Effector memory CD8-positive, alpha-beta T cell (primary cell): ENCODE data around the gene GP5.

ENCODE experiments used
- ATAC-seq: fragments of 150-1000 bp; cut with Tn5 transposase; replicated peaks from 2 replicates; pipeline ENCODE4 v1.10.0; 2021; ENCODE audit warnings: mild to moderate bottlenecking, moderate library complexity
- DNase-seq, 3 experiments: peaks; one replicate each; pipeline ENCODE4 v3.0.0; 2021
- H3K27ac Mint-ChIP-seq, 2 donors: one replicate each; pipeline ENCODE4 v1.8.0; 2022; ENCODE audit warnings: mild to moderate bottlenecking in 2 of 2, mixed read lengths in 2 of 2, moderate library complexity in 2 of 2
- H3K27me3 Mint-ChIP-seq, 2 donors: one replicate each; pipeline ENCODE4 v1.8.0; 2022; ENCODE audit warnings: mixed read lengths in 2 of 2
- H3K36me3 Mint-ChIP-seq: one replicate; pipeline ENCODE4 v1.8.0; 2022; ENCODE audit warnings: mild to moderate bottlenecking, moderate library complexity, mixed read lengths; ENCODE audit not compliant: insufficient read depth
- H3K4me1 Mint-ChIP-seq, 2 donors: one replicate each; pipeline ENCODE4 v1.8.0; 2022; ENCODE audit warnings: low read depth in 2 of 2, mixed read lengths in 2 of 2
- H3K4me3 Mint-ChIP-seq, 2 donors: one replicate each; pipeline ENCODE4 v1.8.0; 2022; ENCODE audit warnings: mild to moderate bottlenecking in 2 of 2, mixed read lengths in 2 of 2, moderate library complexity in 2 of 2
- H3K9me3 Mint-ChIP-seq, 2 donors: one replicate each; pipeline ENCODE4 v1.8.0; 2022; ENCODE audit warnings: mixed read lengths in 2 of 2
- total RNA-seq, 9 experiments: gene quantifications; one replicate each; lab custom pipeline; 2026; lab: John Stamatoyannopoulos, UW

The GP5 gene
- total RNA-seq = 0.11 to 2.4 (median 1.1) reads per million in 9 experiments

DNA sequence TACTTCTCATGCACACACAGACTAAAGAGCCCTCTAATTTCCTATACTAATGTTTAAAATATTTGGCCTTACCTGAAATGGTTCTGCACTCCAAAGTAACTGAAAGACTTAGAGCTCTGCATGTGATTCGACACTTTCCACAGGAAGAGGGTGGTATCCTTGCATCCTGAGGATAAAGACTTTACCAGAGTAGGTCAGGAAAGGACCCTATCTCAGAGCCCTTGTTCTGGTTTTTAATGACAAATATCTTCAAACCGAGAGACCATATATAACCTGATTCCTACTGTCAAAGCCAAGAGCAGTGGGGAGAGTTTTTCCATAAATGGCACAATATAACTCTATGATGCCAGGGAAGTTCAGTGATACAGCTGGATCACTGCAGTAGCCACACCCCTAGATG is at the start of gene GP5:
Gene GP5, minus strand, starts transcription at position 101 of the 400 bp plus-strand sequence. CDS start 984 bp downstream, outside the sequence.
- Mint-ChIP-seq H3K4me3 (peak within 1 kb of the TSS; percentile 77 to 89), H3K27me3 (peaks cover 17 to 34% of the 10 kb centered on the region in 2 donors), H3K27ac (no peak within 1 kb of the TSS), H3K9me3 (no peaks in the 10 kb centered on the region), H3K4me1 (peaks cover 21 to 25% of the 10 kb centered on the region in 2 donors), H3K36me3 (peaks cover 7% of the 10 kb centered on the region)
- ATAC-seq (no peak), DNase-seq (no peak)

DNA sequence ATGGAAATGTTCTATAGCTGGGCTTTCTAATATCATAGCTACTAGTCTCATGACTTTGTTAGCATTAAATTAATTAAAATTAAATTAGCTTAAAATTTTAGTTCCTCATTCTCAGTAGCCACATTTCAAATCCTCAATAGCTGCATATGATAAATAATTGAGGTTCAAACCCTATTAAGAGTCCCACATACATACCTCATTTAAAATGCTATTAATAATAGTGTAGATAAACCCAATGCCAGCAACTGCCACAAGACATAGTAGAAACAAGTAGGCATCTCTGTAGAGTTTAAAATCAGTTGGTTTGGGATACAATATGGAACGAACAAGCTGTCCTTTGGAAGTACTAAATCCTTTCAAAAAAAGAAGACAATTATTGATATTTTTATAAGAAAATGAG is 48.6 kb upstream of the GP5 start:
- DNase-seq (no peak), ATAC-seq (no peak)
- Mint-ChIP-seq H3K4me3 (no peak overlapping the region), H3K36me3 (peaks cover 57% of the 10 kb centered on the region), H3K4me1 (peaks cover 0 to 4% of the 10 kb centered on the region in 2 donors), H3K9me3 (no peaks in the 10 kb centered on the region), H3K27ac (peak overlapping the region in 1 of 2 donors; percentile 26), H3K27me3 (no peaks in the 10 kb centered on the region)

- H3K27ac Mint-ChIP-seq = peak overlapping the region in 1 of 2 donors; percentile 26
These were observed 48.1 kb upstream of the GP5 start for GRCh38 chr3:194447161-194447560.

GRCh38 chr3:194446754-194447153 is 47.7 kb upstream of the GP5 start:
- Mint-ChIP-seq H3K4me3 (no peak overlapping the region), H3K27ac (no peak overlapping the region), H3K36me3 (peaks cover 52% of the 10 kb centered on the region), H3K9me3 (no peaks in the 10 kb centered on the region), H3K27me3 (no peaks in the 10 kb centered on the region), H3K4me1 (peaks cover 0 to 4% of the 10 kb centered on the region in 2 donors)
- ATAC-seq = no peak
- DNase-seq = no peak

More at GRCh38 chr3:194447161-194447560, 48.1 kb upstream of the GP5 start:
- Mint-ChIP-seq H3K9me3 (no peaks in the 10 kb centered on the region), H3K27me3 (no peaks in the 10 kb centered on the region), H3K4me3 (no peak overlapping the region), H3K36me3 (peaks cover 54% of the 10 kb centered on the region), H3K4me1 (peaks cover 0 to 4% of the 10 kb centered on the region in 2 donors)
- DNase-seq (no peak), ATAC-seq (peak; percentile 60)

GRCh38 chr3:194446172-194446571 is 47.1 kb upstream of the GP5 start:
- Mint-ChIP-seq H3K27ac (no peak overlapping the region), H3K36me3 (peaks cover 51% of the 10 kb centered on the region), H3K9me3 (no peaks in the 10 kb centered on the region), H3K4me3 (no peak overlapping the region), H3K4me1 (peaks cover 0 to 4% of the 10 kb centered on the region in 2 donors), H3K27me3 (no peaks in the 10 kb centered on the region)
- no peak for DNase-seq
- ATAC-seq = no peak

DNA sequence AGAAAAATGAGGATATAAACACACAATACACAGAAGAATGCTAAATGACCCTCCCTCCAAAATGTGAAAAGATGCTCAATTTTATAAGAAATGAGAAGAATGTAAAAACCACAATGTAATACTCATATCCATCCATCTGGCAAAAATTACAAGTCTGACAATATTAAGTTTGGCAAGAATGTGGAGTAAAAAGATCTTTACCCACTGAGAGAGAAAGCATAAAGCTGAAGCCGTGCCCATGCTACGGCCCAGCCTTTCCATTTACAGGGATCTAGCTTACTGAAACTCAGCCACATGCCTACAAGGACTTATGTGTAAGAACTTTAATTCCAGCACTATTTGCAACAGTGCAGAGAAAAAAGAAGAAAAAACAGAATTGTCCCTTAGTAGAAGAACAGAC is 44.8 kb upstream of the GP5 start:
- Mint-ChIP-seq H3K27ac (no peak overlapping the region), H3K4me3 (no peak overlapping the region), H3K4me1 (peaks cover 0 to 8% of the 10 kb centered on the region in 2 donors), H3K27me3 (no peaks in the 10 kb centered on the region), H3K9me3 (no peaks in the 10 kb centered on the region), H3K36me3 (peaks cover 40% of the 10 kb centered on the region)
- ATAC-seq = no peak
- DNase-seq = no peak

DNA sequence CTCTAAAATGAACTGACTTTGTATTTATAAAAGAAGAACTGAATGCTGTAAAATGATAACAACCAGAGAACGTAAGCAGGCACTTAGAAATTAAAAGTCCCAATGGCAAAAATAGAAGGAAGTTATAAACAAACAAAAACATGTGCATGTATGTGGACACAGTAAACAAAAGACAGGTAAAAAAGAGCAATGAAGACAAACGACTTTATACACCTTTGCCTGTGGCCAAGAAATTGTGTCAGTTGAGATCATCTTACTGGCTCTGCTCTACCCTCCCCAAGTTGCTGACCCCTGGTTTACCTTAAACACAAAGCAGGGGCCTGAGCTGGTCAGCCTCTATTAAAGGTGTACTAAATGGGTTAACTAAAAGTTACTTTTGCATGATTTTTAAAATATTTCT is 41.7 kb upstream of the GP5 start:
- Mint-ChIP-seq H3K27ac (no peak overlapping the region), H3K36me3 (peaks cover 47% of the 10 kb centered on the region), H3K4me3 (no peak overlapping the region), H3K9me3 (no peaks in the 10 kb centered on the region), H3K27me3 (no peaks in the 10 kb centered on the region), H3K4me1 (peaks cover 0 to 11% of the 10 kb centered on the region in 2 donors)
- DNase-seq (no peak), ATAC-seq (no peak)

- no peak for ATAC-seq
- H3K27me3 Mint-ChIP-seq = no peaks in the 10 kb centered on the region
- H3K27ac Mint-ChIP-seq = peak overlapping the region in 1 of 2 donors; percentile 51
- DNase-seq = no peak
- H3K4me3 Mint-ChIP-seq = no peak overlapping the region
- H3K9me3 Mint-ChIP-seq = no peaks in the 10 kb centered on the region
- H3K4me1 Mint-ChIP-seq = peaks cover 0 to 11% of the 10 kb centered on the region in 2 donors
- H3K36me3 Mint-ChIP-seq = peaks cover 49% of the 10 kb centered on the region
These were observed 41.0 kb upstream of the GP5 start for GRCh38 chr3:194439881-194440550.

GRCh38 chr3:194434503-194434902 is 35.4 kb upstream of the GP5 start:
- no peak for ATAC-seq
- no peak for DNase-seq
- H3K27ac Mint-ChIP-seq = no peak overlapping the region
- peaks cover 65% of the 10 kb centered on the region for H3K36me3 Mint-ChIP-seq
- H3K4me1 Mint-ChIP-seq = peaks cover 0 to 11% of the 10 kb centered on the region in 2 donors
- H3K4me3 Mint-ChIP-seq = no peak overlapping the region
- H3K27me3 Mint-ChIP-seq = no peaks in the 10 kb centered on the region
- no peaks in the 10 kb centered on the region for H3K9me3 Mint-ChIP-seq

DNA sequence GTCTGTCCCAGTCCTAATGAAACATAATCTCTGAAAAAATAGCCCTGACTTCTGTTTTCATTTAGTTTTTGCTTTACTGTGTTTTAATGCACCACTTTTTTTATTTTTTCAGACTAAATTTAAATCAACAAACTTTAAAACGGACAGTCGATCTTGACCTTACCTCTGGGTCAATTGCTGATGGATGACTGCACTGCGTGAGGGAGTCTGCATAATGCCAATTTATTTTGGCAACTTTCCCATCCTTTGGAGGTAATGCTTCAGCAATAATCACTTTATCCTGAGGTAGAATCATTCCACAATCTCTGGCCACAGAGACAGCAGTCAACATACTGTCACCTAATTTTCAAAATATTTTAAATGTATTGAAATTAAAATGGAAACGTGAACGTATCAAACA is 32.5 kb upstream of the GP5 start:
- Mint-ChIP-seq H3K4me3 (no peak overlapping the region), H3K36me3 (peaks cover 66% of the 10 kb centered on the region)

DNA sequence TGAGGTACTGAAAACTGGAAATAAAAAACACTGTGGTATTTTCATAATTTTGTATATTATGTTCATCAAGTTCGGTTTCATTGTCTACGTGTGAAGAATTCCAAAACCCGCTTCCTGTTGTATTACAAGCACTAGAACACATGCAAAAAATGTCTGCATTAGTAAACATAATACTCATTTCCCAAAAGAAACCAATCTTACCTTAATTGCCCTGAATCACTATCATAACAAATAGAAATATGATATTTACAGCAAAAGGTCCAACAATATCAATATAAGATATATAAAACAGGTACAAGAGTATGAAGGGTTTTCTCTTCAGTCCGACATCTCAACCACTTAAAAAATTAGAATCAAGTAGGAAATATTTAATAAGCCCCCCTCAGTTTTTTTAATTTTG is 26.3 kb upstream of the GP5 start:
- ATAC-seq (no peak), DNase-seq (no peak)
- peaks cover 52% of the 10 kb centered on the region for H3K36me3 Mint-ChIP-seq
- no peaks in the 10 kb centered on the region for H3K9me3 Mint-ChIP-seq
- H3K27me3 Mint-ChIP-seq = no peaks in the 10 kb centered on the region
- no peak overlapping the region for H3K4me3 Mint-ChIP-seq
- H3K27ac Mint-ChIP-seq = no peak overlapping the region
- no peaks in the 10 kb centered on the region for H3K4me1 Mint-ChIP-seq

More for the DNA sequence above, 32.5 kb upstream of the GP5 start:
- H3K27ac Mint-ChIP-seq = no peak overlapping the region
- ATAC-seq = no peak
- no peaks in the 10 kb centered on the region for H3K9me3 Mint-ChIP-seq
- no peaks in the 10 kb centered on the region for H3K27me3 Mint-ChIP-seq
- no peaks in the 10 kb centered on the region for H3K4me1 Mint-ChIP-seq
- no peak for DNase-seq

DNA sequence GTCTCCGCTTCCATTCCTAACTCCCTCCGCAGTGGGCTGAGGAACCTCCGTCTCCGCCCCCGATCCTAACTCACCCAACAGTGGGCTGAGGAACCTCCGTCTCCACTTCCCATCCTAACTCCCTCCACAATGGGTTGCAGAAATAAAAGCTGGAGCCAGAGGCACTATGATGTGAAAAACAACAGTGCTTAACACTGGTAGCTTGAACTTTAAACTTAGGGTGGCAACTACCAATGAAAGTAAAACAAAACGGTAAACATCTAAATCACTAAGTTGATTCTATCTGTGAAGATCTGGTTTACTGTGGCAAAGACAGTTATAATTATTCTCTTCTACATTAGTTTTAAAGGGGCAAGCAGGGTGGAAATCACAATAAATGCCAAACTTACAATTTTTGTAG is 25.9 kb upstream of the GP5 start:
- Mint-ChIP-seq H3K9me3 (no peaks in the 10 kb centered on the region), H3K4me1 (no peaks in the 10 kb centered on the region), H3K36me3 (peaks cover 50% of the 10 kb centered on the region), H3K27ac (no peak overlapping the region), H3K27me3 (no peaks in the 10 kb centered on the region), H3K4me3 (no peak overlapping the region)
- ATAC-seq = no peak
- no peak for DNase-seq

- H3K27me3 Mint-ChIP-seq = no peaks in the 10 kb centered on the region
- peaks cover 44% of the 10 kb centered on the region for H3K36me3 Mint-ChIP-seq
- ATAC-seq = no peak
- DNase-seq = no peak
- H3K4me3 Mint-ChIP-seq = no peak overlapping the region
- no peak overlapping the region for H3K27ac Mint-ChIP-seq
- H3K9me3 Mint-ChIP-seq = no peaks in the 10 kb centered on the region
- H3K4me1 Mint-ChIP-seq = no peaks in the 10 kb centered on the region
These were observed 25.3 kb upstream of the GP5 start for GRCh38 chr3:194424373-194424772.

DNA sequence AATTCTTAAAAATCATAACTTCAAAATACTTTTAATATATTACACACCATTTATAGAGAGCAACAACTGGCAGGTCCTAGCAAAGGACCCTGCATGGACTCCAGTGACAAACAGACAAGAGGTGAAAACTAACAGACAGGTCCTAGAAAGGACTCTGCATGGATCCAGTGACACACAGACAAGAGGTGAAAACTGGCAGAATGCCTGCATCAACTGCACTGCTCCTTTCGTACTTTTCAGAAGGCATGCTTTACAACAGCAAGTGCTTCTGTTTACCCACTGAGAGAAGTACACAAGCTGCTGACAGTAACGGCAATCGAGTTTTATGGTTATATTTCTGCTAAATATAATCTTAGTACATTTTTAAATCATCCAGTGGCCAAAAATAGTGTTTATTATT is 24.3 kb upstream of the GP5 start:
- Mint-ChIP-seq H3K36me3 (peaks cover 35% of the 10 kb centered on the region), H3K4me1 (no peaks in the 10 kb centered on the region), H3K9me3 (no peaks in the 10 kb centered on the region), H3K27me3 (no peaks in the 10 kb centered on the region), H3K27ac (no peak overlapping the region), H3K4me3 (no peak overlapping the region)
- ATAC-seq (no peak), DNase-seq (no peak)
